Testis (tissue), 2 donors: ENCODE measurements around the gene ZBTB7C.

Source experiments
- CTCF ChIP-seq, 3 experiments: fragments of 450-650 bp in 2 of 3; fragments of 200-600 bp in 1 of 3; sonication (generic) in 1 of 3; IDR thresholded peaks; one replicate each; pipeline ENCODE4 v1.5.1; 2016 to 2019; ENCODE audit warnings: antibody characterized with exemption in 3 of 3, mild to moderate bottlenecking in 2 of 3, moderate library complexity in 1 of 3
- POLR2A ChIP-seq: fragments of 450-650 bp; IDR thresholded peaks from one replicate; pipeline ENCODE4 v1.6.1; 2017; ENCODE audit warnings: antibody characterized with exemption, mild to moderate bottlenecking, moderate library complexity

- TF ChIP-seq POLR2A (no peak), CTCF (IDR thresholded peaks at IDR 0.05) (no peak)
Observed at GRCh38 chr18:48072428-48073204, 336.6 kb downstream of the ZBTB7C start.
